ENCODE results near the gene NIM1K. TPM values are rescaled to one million over a fixed set of nuclear protein-coding genes. Genes with fewer than 3 reads are reported as not detected.
"Not testable (repeated sequence)": the region's sequence is repeated elsewhere in the genome, so short reads cannot be mapped to it uniquely, and the experiment has no call there.

Gene NIM1K
- total and polyA plus RNA-seq, 3 donors from 2014 or later = 0.68 to 1.1 (median 0.79) TPM

DNA sequence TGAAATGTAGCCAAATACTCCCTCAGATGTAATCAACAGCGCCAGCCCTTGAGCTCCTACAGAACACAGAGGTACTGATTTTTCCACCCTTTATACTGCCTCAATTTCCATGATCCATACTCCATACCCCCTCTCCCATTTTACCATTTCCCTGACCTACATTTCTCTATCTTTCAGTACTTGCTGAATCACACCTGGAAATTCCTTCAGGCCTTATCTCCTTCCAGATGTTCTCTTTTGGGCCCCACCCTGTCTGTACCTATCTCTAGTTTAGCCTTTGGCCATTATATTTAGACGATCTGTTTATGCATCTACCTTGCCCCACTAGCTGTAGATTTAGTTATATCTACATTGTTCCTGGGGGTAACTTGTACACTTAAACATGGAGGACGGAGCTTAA, 5.5 kb downstream of the NIM1K start:
- no peak for DNase-seq
- Histone ChIP-seq H3K9me3 (no peaks in the 10 kb centered on the region), H3K4me1 (peaks cover 4% of the 10 kb centered on the region), H3K36me3 (ENCODE audit: low read depth, missing control alignments) (no peaks in the 10 kb centered on the region), H3K27me3 (no peaks in the 10 kb centered on the region), H3K27ac (no peak overlapping the region), H3K4me3 (no peak overlapping the region)
- intact Hi-C loops (cut with DNase I; ENCODE audit: low total_unique reads) = no loop called here
- TF ChIP-seq POLR2A (IDR thresholded peaks at IDR 0.05) = no peak
- TF ChIP-seq, protein P1, sequence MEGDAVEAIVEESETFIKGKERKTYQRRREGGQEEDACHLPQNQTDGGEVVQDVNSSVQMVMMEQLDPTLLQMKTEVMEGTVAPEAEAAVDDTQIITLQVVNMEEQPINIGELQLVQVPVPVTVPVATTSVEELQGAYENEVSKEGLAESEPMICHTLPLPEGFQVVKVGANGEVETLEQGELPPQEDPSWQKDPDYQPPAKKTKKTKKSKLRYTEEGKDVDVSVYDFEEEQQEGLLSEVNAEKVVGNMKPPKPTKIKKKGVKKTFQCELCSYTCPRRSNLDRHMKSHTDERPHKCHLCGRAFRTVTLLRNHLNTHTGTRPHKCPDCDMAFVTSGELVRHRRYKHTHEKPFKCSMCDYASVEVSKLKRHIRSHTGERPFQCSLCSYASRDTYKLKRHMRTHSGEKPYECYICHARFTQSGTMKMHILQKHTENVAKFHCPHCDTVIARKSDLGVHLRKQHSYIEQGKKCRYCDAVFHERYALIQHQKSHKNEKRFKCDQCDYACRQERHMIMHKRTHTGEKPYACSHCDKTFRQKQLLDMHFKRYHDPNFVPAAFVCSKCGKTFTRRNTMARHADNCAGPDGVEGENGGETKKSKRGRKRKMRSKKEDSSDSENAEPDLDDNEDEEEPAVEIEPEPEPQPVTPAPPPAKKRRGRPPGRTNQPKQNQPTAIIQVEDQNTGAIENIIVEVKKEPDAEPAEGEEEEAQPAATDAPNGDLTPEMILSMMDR (IDR thresholded peaks at IDR 0.05) = no peak
- WGBS, 2 donors = 54 to 58% methylated on average over 3 of the region's 3 CpGs

GRCh38 chr5:43201442-43201841, 9.4 kb downstream of the NIM1K start:
- 67 to 85% methylated on average over 5 of the region's 5 CpGs for WGBS, 2 donors
- H3K27ac ChIP-seq; H3K4me1 ChIP-seq; H3K36me3 ChIP-seq (ENCODE audit: low read depth, missing control alignments); H3K27me3 ChIP-seq; H3K9me3 ChIP-seq; DNase-seq; intact Hi-C loops (cut with DNase I; ENCODE audit: low total_unique reads): not testable (repeated sequence)
- peak overlapping the region in 1 of 2 donors; percentile 20 for H3K4me3 ChIP-seq

DNA sequence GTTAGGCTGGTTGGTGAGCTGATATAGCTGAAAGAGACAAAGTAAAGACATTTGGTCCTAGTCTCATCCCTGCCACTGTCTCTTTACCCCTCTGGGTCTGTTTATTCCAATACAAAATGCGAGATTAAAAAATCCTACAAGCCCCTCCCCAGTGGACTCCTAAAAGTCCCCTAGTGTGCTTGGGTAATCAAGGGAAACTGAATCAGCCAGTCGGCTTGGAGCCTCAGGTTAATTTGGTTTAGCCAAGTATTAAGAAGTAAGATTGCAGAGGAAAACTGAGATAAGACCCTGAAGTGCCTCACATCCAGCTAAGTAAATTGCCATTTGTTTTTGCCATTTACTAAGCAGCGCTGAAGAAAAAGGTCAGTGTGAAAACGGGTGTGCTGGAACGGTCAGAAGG, 10.4 kb downstream of the NIM1K start:
- no peak for DNase-seq
- TF ChIP-seq POLR2A (IDR thresholded peaks at IDR 0.05) = no peak
- TF ChIP-seq, protein P1 (IDR thresholded peaks at IDR 0.05) = no peak
- no peaks in the 10 kb centered on the region for H3K27me3 ChIP-seq
- no peak overlapping the region for H3K27ac ChIP-seq
- intact Hi-C loops (cut with DNase I; ENCODE audit: low total_unique reads) = no loop called here
- H3K4me3 ChIP-seq = no peak overlapping the region
- no peaks in the 10 kb centered on the region for H3K4me1 ChIP-seq
- WGBS, 2 donors = 55 to 64% methylated on average over 5 of the region's 5 CpGs
- H3K9me3 ChIP-seq = no peaks in the 10 kb centered on the region
- no peaks in the 10 kb centered on the region for H3K36me3 ChIP-seq (ENCODE audit: low read depth, missing control alignments)

DNA sequence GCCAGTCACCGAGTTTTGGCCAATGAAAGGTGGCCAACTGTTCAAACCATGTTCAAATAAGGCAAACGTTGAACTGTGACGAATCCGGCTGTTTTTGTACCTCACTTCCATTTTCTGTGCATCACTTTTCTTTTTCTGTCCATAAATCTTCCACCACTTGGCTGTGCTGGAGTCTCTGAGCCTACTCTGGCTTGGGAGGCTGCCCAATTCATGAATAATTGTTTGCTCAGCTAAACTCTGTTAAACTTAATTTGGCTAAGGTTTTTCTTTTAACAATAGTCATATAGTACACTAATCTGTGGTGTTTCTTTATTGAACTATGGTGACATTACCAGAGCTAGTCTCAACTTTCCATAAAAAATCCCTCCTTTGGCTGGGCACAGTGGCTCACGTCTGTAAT, 11.3 kb downstream of the NIM1K start:
- TF ChIP-seq POLR2A (IDR thresholded peaks at IDR 0.05) = no peak
- TF ChIP-seq, protein P1 (IDR thresholded peaks at IDR 0.05) = no peak
- Histone ChIP-seq H3K4me1 (no peaks in the 10 kb centered on the region), H3K27me3 (no peaks in the 10 kb centered on the region), H3K36me3 (ENCODE audit: low read depth, missing control alignments) (no peaks in the 10 kb centered on the region), H3K9me3 (no peaks in the 10 kb centered on the region), H3K4me3 (no peak overlapping the region), H3K27ac (no peak overlapping the region)
- 72 to 88% methylated on average over 5 of the region's 5 CpGs for WGBS, 2 donors
- DNase-seq = no peak
- intact Hi-C loops (cut with DNase I; ENCODE audit: low total_unique reads) = no loop called here

DNA sequence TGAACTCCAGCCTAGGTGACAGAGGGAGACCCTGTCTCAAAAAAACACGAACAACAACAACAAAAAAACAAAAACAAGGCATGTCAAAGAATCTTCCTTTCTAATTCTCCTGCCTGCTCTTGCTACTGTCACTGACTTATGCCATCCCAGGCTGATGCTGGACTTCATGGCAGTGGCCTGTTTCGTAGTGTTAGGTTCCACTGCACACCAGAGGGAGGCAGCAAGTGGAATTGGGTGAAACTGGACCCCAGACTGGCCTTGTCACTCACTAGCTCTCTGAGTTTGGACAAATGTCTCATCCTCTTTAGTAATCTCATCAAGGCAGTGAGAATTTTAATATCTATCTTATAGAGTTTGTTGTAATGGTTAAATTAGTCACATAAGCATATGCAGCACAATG, 12.9 kb downstream of the NIM1K start:
- Histone ChIP-seq H3K4me1 (no peaks in the 10 kb centered on the region), H3K4me3 (no peak overlapping the region), H3K9me3 (no peaks in the 10 kb centered on the region), H3K27ac (no peak overlapping the region), H3K27me3 (no peaks in the 10 kb centered on the region), H3K36me3 (ENCODE audit: low read depth, missing control alignments) (no peaks in the 10 kb centered on the region)
- intact Hi-C loops (cut with DNase I; ENCODE audit: low total_unique reads) = no loop called here
- no peak for DNase-seq
- TF ChIP-seq, protein P1 (IDR thresholded peaks at IDR 0.05) = no peak
- TF ChIP-seq POLR2A (IDR thresholded peaks at IDR 0.05) = no peak
- whole genome bisulfite sequencing, 2 donors = 88 to 94% methylated on average over 2 of the region's 2 CpGs

All from testis (tissue), 3 donors.